WTC11 (cell line): ENCODE measurements around the gene TUBE1. TPM values are rescaled to one million over a fixed set of nuclear protein-coding genes. Genes with fewer than 3 reads are reported as not detected.
"Not testable (repeated sequence)": the region's sequence is repeated elsewhere in the genome, so short reads cannot be mapped to it uniquely, and the experiment has no call there.

Source experiments
- ATAC-seq: fragments of 200-7000 bp; cut with Tn5 transposase; 2 replicates; pipeline ENCODE4 v1.10.0; 2021; ENCODE audit warnings: mild to moderate bottlenecking, moderate library complexity
- CTCF ChIA-PET: fragments of 300-600 bp; sonication (Branson Sonifier 250); formaldehyde crosslinking; loops from one replicate; lab custom pipeline; 2021; ENCODE audit warnings: antibody characterized with exemption; lab: Charles Lee
- POLR2A ChIA-PET: fragments of 350-600 bp; sonication (Branson Sonifier 250); formaldehyde crosslinking; loops from one replicate; lab custom pipeline; 2021; ENCODE audit warnings: antibody characterized with exemption; lab: Charles Lee
- DNase-seq: peaks from one replicate; pipeline ENCODE4 v3.0.0; 2021; ENCODE audit warnings: low spot score
- H3K27ac Mint-ChIP-seq: 2 replicates; pipeline ENCODE4 v1.8.0; 2021; ENCODE audit warnings: mixed read lengths
- H3K27me3 Mint-ChIP-seq: 2 replicates; pipeline ENCODE4 v1.8.0; 2021; ENCODE audit warnings: low read depth, mild to moderate bottlenecking, moderate library complexity, mixed read lengths
- H3K36me3 Mint-ChIP-seq: 2 replicates; pipeline ENCODE4 v1.8.0; 2021; ENCODE audit warnings: mixed read lengths
- H3K4me1 Mint-ChIP-seq: 2 replicates; pipeline ENCODE4 v1.8.0; 2022; ENCODE audit warnings: mixed read lengths
- H3K4me3 Mint-ChIP-seq: 2 replicates; pipeline ENCODE4 v1.8.0; 2021; ENCODE audit warnings: mild to moderate bottlenecking, moderate library complexity, mixed read lengths
- H3K9me3 Mint-ChIP-seq: 2 replicates; pipeline ENCODE4 v1.8.0; 2021; ENCODE audit warnings: mixed read lengths
- CREB1 ChIP-seq: sonication (generic); formaldehyde crosslinking; IDR thresholded peaks from 2 replicates; pipeline ENCODE4 v1.8.0; 2023; ENCODE audit warnings: mild to moderate bottlenecking, missing genetic modification reagents
- ESRRA ChIP-seq: sonication (generic); formaldehyde crosslinking; IDR thresholded peaks from 2 replicates; pipeline ENCODE4 v1.8.1; 2022; ENCODE audit warnings: mild to moderate bottlenecking, missing genetic modification reagents, borderline replicate concordance
- GTF2I ChIP-seq: fragments of 250-450 bp; sonication (Bioruptor Pico); conservative IDR thresholded peaks from 2 replicates; pipeline ENCODE4 v1.4.0; 2021; ENCODE audit warnings: mild to moderate bottlenecking
- JAZF1 ChIP-seq: fragments of 250-450 bp; sonication (Bioruptor Pico); IDR thresholded peaks from 2 replicates; pipeline ENCODE4 v1.9.0; 2021; ENCODE audit warnings: moderate library complexity, mild to moderate bottlenecking, inconsistent platforms
- NFYB ChIP-seq: sonication (generic); formaldehyde crosslinking; conservative IDR thresholded peaks from 2 replicates; pipeline ENCODE4 v1.8.0; 2022; ENCODE audit warnings: low read depth, missing genetic modification reagents
- SMAD3 ChIP-seq: sonication (generic); formaldehyde crosslinking; IDR thresholded peaks from 2 replicates; pipeline ENCODE4 v1.8.0; 2022; ENCODE audit warnings: missing genetic modification reagents, mild to moderate bottlenecking, borderline replicate concordance
- TEAD4 ChIP-seq: sonication (generic); formaldehyde crosslinking; IDR thresholded peaks from 2 replicates; pipeline ENCODE4 v1.8.0; 2022; ENCODE audit warnings: mild to moderate bottlenecking, missing genetic modification reagents
- ZNF232 ChIP-seq: sonication (generic); formaldehyde crosslinking; IDR thresholded peaks from 2 replicates; pipeline ENCODE4 v1.8.0; 2022; ENCODE audit warnings: mild to moderate bottlenecking, missing genetic modification reagents
- ZNF423 ChIP-seq: fragments of 250-450 bp; sonication (Bioruptor Pico); IDR thresholded peaks from 2 replicates; pipeline ENCODE4 v2.1.2; 2022; ENCODE audit warnings: mild to moderate bottlenecking, moderate library complexity
- total RNA-seq: library from RNA; stranded (reverse); gene quantifications from 3 replicates; pipeline ENCODE4 v1.2.3, GENCODE V29; 2021
- TF ChIP-seq, protein P1 (sequence below): sonication (generic); formaldehyde crosslinking; IDR thresholded peaks from 2 replicates; pipeline ENCODE4 v1.8.1; 2023; ENCODE audit warnings: mild to moderate bottlenecking, missing genetic modification reagents
- TF ChIP-seq, protein P2 (sequence below): sonication (generic); formaldehyde crosslinking; IDR thresholded peaks from 2 replicates; pipeline ENCODE4 v1.8.0; 2023; ENCODE audit warnings: missing genetic modification reagents
- TF ChIP-seq, protein P3 (sequence below): sonication (generic); formaldehyde crosslinking; conservative IDR thresholded peaks from 2 replicates; pipeline ENCODE4 v1.8.1; 2023; ENCODE audit warnings: mild to moderate bottlenecking, low read depth, missing genetic modification reagents, moderate library complexity
- TF ChIP-seq, protein P4 (sequence below): sonication (generic); formaldehyde crosslinking; IDR thresholded peaks from 2 replicates; pipeline ENCODE4 v1.8.1; 2022; ENCODE audit warnings: low read depth, mild to moderate bottlenecking, moderate library complexity, missing genetic modification reagents, borderline replicate concordance
- TF ChIP-seq, protein P5 (sequence below): sonication (generic); formaldehyde crosslinking; IDR thresholded peaks from 2 replicates; pipeline ENCODE4 v1.8.1; 2023; ENCODE audit warnings: mild to moderate bottlenecking, missing genetic modification reagents, moderate library complexity
- TF ChIP-seq, protein P6 (sequence below): sonication (generic); formaldehyde crosslinking; IDR thresholded peaks from 2 replicates; pipeline ENCODE4 v1.8.1; 2022; ENCODE audit warnings: mild to moderate bottlenecking, missing genetic modification reagents, moderate library complexity, borderline replicate concordance
- TF ChIP-seq, protein P7 (sequence below): fragments of 250-450 bp; sonication (Bioruptor Pico); IDR thresholded peaks from 2 replicates; pipeline ENCODE4 v2.1.2; 2022; ENCODE audit warnings: mild to moderate bottlenecking, moderate library complexity

TUBE1 gene
- total RNA-seq, 1 experiment from 2014 or later: 16.9 TPM

DNA sequence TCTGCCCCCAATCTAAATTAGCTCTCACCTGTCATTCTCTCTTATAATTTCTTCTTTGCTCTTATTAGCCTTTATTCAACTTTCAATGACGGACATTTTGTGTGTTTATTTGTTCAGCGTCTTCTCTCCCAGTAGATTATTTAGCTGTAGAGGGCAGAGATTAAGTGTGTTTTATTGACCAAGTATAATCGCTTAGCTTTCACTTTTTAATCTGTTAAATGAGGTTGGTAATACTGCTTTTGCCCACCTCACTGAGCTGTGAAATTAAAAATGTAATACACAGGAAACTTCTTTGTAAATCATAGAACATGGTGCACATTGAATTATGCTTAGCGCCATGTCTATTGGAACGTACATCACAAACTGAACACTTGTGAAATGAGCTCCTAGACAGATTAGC is 36.9 kb downstream of the TUBE1 start:
- POLR2A ChIA-PET: no interaction called here
- DNase-seq (no peak), ATAC-seq (no peak)
- Mint-ChIP-seq H3K4me1 (no peaks in the 10 kb centered on the region), H3K9me3 (peaks cover 4% of the 10 kb centered on the region; the same call in 1 of the 2 replicates), H3K27me3 (no peaks in the 10 kb centered on the region), H3K36me3 (0 out of 2 replicates have a peak, but pooled peaks cover 3% of the 10 kb centered on the region), H3K27ac (no peak overlapping the region), H3K4me3 (no peak overlapping the region)
- TF ChIP-seq CREB1: no peak
- no peak for TF ChIP-seq SMAD3 (CRISPR knock-in tag)
- TF ChIP-seq, protein P1, sequence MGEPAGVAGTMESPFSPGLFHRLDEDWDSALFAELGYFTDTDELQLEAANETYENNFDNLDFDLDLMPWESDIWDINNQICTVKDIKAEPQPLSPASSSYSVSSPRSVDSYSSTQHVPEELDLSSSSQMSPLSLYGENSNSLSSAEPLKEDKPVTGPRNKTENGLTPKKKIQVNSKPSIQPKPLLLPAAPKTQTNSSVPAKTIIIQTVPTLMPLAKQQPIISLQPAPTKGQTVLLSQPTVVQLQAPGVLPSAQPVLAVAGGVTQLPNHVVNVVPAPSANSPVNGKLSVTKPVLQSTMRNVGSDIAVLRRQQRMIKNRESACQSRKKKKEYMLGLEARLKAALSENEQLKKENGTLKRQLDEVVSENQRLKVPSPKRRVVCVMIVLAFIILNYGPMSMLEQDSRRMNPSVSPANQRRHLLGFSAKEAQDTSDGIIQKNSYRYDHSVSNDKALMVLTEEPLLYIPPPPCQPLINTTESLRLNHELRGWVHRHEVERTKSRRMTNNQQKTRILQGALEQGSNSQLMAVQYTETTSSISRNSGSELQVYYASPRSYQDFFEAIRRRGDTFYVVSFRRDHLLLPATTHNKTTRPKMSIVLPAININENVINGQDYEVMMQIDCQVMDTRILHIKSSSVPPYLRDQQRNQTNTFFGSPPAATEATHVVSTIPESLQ (CRISPR knock-in tag): no peak
- no peak for TF ChIP-seq ZNF232 (CRISPR knock-in tag)
- TF ChIP-seq, protein P2, sequence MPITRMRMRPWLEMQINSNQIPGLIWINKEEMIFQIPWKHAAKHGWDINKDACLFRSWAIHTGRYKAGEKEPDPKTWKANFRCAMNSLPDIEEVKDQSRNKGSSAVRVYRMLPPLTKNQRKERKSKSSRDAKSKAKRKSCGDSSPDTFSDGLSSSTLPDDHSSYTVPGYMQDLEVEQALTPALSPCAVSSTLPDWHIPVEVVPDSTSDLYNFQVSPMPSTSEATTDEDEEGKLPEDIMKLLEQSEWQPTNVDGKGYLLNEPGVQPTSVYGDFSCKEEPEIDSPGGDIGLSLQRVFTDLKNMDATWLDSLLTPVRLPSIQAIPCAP (CRISPR knock-in tag): no peak
- TF ChIP-seq NFYB (CRISPR knock-in tag): no peak
- CTCF ChIA-PET: no interaction called here

DNA sequence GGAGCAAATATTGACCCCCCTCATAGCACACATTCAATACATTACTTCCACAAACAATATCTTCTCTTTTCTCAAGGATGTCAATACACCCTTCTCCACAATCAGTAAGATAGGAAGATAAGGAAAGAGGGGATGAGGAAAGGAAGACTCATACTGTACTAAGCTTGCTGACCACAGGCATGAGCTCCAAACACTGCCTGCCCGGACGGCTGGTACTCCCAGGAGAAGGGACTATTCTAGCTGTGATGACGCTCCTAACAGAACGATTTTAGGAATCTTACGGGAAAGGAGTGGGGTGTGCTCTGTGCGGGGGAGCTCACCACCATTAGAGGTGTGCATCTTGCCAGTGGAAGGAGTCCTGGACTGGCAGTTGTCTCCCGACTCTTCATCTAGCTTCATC is 37.3 kb downstream of the TUBE1 start:
- DNase-seq (no peak), ATAC-seq (no peak)
- TF ChIP-seq, protein P3, sequence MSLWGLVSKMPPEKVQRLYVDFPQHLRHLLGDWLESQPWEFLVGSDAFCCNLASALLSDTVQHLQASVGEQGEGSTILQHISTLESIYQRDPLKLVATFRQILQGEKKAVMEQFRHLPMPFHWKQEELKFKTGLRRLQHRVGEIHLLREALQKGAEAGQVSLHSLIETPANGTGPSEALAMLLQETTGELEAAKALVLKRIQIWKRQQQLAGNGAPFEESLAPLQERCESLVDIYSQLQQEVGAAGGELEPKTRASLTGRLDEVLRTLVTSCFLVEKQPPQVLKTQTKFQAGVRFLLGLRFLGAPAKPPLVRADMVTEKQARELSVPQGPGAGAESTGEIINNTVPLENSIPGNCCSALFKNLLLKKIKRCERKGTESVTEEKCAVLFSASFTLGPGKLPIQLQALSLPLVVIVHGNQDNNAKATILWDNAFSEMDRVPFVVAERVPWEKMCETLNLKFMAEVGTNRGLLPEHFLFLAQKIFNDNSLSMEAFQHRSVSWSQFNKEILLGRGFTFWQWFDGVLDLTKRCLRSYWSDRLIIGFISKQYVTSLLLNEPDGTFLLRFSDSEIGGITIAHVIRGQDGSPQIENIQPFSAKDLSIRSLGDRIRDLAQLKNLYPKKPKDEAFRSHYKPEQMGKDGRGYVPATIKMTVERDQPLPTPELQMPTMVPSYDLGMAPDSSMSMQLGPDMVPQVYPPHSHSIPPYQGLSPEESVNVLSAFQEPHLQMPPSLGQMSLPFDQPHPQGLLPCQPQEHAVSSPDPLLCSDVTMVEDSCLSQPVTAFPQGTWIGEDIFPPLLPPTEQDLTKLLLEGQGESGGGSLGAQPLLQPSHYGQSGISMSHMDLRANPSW: no peak
- TF ChIP-seq GTF2I (CRISPR knock-in tag) (no peak), JAZF1 (CRISPR knock-in tag) (no peak)
- TF ChIP-seq, protein P4, sequence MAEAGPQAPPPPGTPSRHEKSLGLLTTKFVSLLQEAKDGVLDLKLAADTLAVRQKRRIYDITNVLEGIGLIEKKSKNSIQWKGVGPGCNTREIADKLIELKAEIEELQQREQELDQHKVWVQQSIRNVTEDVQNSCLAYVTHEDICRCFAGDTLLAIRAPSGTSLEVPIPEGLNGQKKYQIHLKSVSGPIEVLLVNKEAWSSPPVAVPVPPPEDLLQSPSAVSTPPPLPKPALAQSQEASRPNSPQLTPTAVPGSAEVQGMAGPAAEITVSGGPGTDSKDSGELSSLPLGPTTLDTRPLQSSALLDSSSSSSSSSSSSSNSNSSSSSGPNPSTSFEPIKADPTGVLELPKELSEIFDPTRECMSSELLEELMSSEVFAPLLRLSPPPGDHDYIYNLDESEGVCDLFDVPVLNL (CRISPR knock-in tag): no peak
- TF ChIP-seq, protein P5, sequence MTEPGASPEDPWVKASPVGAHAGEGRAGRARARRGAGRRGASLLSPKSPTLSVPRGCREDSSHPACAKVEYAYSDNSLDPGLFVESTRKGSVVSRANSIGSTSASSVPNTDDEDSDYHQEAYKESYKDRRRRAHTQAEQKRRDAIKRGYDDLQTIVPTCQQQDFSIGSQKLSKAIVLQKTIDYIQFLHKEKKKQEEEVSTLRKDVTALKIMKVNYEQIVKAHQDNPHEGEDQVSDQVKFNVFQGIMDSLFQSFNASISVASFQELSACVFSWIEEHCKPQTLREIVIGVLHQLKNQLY (CRISPR knock-in tag): no peak
- Mint-ChIP-seq H3K9me3 (peaks cover 4% of the 10 kb centered on the region; the same call in 1 of the 2 replicates), H3K36me3 (0 out of 2 replicates have a peak, but pooled peaks cover 3% of the 10 kb centered on the region), H3K4me3 (no peak overlapping the region), H3K4me1 (no peaks in the 10 kb centered on the region), H3K27me3 (no peaks in the 10 kb centered on the region), H3K27ac (no peak overlapping the region)
- ChIA-PET CTCF (interaction anchor here (0.6 to 1.1 kb wide), 3 partner anchors 9 to 408 kb away, joined by 3 read pairs; no protein-coding TSS in a partner anchor), POLR2A (no interaction called here)

DNA sequence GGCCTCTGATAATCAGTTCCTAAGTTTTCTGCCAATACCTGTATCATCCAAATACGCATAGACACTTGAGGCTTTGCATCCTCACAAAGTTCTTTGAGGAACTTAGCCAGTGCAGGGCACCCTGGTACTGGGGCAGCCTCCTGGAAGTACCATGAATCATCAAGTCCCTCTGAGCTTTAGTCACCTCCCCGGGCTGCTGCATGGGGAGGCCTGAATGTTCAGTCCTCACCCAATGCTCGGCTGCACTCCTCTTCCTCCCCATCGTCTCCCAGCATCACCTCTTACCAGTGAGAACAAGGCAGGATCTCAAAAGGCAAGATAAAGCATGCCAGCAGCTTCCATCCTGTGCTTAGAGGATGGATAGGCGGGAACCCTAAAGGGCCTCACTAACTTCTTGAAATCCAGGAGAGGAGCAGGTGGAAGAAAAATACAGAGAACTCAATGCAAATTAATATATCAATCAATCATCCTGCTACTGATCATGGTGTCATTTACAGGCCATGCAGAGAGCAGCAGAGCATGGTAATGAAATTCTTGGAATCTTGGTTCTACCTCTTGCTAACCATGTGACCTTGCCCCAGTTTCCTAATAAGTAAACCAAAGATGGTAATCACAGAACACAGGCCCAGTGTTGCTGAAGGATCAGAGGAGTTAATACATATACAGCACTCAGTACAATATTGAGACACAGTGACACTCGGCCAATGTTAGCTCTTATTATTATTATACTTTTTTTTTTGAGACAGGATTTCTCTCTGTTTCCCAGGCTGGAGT is 38.1 kb downstream of the TUBE1 start:
- DNase-seq (no peak), ATAC-seq (no peak)
- Mint-ChIP-seq H3K9me3 (peaks cover 4% of the 10 kb centered on the region; the same call in 1 of the 2 replicates), H3K4me1 (no peaks in the 10 kb centered on the region), H3K4me3 (no peak overlapping the region)
- TF ChIP-seq TEAD4 (CRISPR knock-in tag): no peak
- TF ChIP-seq, protein P6, sequence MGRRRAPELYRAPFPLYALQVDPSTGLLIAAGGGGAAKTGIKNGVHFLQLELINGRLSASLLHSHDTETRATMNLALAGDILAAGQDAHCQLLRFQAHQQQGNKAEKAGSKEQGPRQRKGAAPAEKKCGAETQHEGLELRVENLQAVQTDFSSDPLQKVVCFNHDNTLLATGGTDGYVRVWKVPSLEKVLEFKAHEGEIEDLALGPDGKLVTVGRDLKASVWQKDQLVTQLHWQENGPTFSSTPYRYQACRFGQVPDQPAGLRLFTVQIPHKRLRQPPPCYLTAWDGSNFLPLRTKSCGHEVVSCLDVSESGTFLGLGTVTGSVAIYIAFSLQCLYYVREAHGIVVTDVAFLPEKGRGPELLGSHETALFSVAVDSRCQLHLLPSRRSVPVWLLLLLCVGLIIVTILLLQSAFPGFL (CRISPR knock-in tag): no peak
- TF ChIP-seq, protein P7, sequence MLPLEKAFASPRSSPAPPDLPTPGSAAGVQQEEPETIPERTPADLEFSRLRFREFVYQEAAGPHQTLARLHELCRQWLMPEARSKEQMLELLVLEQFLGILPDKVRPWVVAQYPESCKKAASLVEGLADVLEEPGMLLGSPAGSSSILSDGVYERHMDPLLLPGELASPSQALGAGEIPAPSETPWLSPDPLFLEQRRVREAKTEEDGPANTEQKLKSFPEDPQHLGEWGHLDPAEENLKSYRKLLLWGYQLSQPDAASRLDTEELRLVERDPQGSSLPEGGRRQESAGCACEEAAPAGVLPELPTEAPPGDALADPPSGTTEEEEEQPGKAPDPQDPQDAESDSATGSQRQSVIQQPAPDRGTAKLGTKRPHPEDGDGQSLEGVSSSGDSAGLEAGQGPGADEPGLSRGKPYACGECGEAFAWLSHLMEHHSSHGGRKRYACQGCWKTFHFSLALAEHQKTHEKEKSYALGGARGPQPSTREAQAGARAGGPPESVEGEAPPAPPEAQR: no peak
- no peak for TF ChIP-seq ESRRA (CRISPR knock-in tag)
- no peak for TF ChIP-seq ZNF423
- TF ChIP-seq, all 79 proteins: peak for 0
- Mint-ChIP-seq H3K27ac (no peak overlapping the region), H3K36me3 (0 out of 2 replicates have a peak, but pooled peaks cover 3% of the 10 kb centered on the region), H3K27me3 (no peaks in the 10 kb centered on the region)
- CTCF ChIA-PET: interaction anchor here (0.6 to 1.1 kb wide), 3 partner anchors 8 to 407 kb away, joined by 3 read pairs; no protein-coding TSS in a partner anchor
- POLR2A ChIA-PET: no interaction called here

DNA sequence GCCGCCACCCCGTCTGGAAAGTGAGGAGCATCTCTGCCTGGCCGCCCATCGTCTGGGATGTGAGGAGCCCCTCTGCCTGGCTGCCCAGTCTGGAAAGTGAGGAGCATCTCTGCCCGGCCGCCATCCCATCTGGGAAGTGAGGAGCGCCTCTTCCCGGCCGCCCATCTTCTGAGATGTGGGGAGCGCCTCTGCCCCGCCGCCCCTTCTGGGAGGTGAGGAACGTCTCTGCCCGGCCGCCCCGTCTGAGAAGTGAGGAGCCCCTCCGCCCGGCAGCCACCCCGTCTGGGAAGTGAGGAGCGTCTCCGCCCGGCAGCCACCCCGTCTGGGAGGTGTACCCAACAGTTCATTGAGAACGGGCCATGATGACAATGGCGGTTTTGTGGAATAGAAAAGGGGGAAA is 39.8 kb downstream of the TUBE1 start:
- DNase-seq, H3K27ac Mint-ChIP-seq, POLR2A ChIA-PET: not testable (repeated sequence)

More for the DNA sequence above, 39.8 kb downstream of the TUBE1 start:
- ATAC-seq, CTCF ChIA-PET, H3K36me3 Mint-ChIP-seq, H3K9me3 Mint-ChIP-seq, H3K4me1 Mint-ChIP-seq, H3K27me3 Mint-ChIP-seq, H3K4me3 Mint-ChIP-seq: not testable (repeated sequence)
